GM19025 (cell line): ENCODE data around the gene NEURL1.
"Not testable (repeated sequence)": the region's sequence is repeated elsewhere in the genome, so short reads cannot be mapped to it uniquely, and the experiment has no call there.

Source experiments
- ATAC-seq: cut with Tn5 transposase; IDR thresholded peaks from one replicate; pipeline ENCODE4 v1.9.1; 2021; ENCODE audit warnings: mild to moderate bottlenecking, low read depth, moderate library complexity; ENCODE audit not compliant: unreplicated experiment

NEURL1 gene

DNA sequence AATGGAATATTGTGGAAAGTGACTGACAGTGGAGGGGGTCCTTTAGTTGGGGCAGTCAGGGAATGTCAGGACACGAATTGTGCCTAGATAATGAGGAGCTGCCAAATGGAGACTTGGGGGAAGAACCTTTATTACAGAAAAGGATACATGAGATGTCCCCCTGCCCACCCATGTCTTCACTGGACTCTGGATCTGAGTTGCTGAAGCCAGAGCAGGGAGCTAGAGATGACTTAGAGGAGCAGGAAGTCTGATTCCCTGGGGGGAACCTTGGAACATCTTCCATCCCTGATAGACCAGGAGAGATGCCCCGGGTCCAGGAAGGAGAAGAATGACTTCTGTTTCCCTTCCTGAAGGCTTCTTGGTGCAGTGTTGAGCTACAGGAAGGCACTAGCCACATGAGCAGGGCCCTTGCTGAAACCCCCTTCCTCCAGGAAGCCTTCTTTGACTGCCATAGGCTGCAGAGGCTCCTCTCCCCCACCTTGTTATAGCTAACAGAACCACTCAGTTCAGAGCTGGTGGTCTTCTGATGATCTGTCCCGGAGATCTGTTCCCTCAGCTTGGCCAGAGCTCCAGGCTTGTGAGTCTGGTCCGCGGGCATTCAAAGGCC lies 747 bp upstream of the NEURL1 start:
- ATAC-seq, result no peak

DNA sequence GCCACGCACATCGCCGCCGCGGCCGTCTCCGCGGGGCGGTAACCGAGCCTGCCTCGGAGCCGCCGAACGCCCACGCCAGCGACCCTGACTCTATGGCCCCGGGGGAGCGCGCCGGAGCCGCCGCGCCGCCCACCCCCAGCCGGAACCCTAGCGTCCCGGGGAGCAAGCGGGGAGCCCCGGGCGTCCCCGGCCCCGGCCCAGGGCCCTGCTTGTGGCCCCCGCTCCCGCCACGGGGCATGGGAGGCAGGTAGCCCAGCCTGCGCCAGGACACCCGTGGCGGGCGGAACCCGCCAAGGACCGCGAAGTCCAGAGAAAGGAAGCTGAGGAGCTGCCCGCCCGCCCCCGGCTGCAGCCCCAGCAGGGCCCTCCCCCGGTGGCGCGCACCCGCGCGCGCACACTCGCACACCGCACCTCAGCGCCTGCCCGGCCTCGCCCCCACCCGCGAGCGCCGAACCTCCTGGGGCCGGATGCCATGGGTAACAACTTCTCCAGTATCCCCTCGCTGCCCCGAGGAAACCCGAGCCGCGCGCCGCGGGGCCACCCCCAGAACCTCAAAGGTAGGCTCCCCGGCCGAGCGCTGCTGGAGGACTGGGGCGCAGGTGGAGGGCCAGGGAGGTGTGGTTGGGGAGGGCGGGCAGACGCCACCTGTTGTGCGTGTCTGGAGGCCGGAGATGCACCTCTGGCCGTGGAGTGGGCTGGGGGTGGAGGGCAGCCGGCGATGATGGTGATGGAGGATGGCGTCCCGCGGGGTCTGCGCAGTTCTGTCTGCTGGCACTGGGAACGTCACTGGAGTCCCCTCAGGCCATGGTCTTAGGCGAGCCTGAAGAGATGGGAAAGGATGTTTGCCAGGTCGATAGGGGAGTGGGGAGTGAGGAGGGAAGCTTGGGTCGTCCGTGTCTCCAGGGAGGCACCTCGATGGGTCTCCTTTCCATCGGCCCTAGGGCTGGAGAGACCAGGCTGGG lies 692 bp downstream of the NEURL1 start:
- no peak for ATAC-seq

DNA sequence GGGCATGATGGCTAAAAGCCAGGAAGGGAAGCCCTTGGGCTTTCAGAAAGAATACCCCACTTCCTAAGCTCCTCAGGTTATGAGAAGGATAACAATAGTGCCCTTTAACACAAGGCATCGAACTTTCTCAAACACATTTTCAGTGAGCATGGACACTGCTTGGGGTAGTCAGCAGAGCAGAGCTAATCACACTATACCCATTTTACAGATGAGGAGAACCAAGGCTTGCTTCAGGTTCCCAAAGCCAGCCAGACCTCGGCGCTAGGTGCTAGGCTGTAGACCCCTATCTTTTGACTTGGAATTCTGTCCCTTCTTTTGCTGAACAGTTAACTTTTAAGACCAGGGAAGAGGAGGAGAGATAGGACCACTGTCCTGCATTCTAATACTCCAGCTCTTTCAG lies 1.8 kb downstream of the NEURL1 start:
- no peak for ATAC-seq

DNA sequence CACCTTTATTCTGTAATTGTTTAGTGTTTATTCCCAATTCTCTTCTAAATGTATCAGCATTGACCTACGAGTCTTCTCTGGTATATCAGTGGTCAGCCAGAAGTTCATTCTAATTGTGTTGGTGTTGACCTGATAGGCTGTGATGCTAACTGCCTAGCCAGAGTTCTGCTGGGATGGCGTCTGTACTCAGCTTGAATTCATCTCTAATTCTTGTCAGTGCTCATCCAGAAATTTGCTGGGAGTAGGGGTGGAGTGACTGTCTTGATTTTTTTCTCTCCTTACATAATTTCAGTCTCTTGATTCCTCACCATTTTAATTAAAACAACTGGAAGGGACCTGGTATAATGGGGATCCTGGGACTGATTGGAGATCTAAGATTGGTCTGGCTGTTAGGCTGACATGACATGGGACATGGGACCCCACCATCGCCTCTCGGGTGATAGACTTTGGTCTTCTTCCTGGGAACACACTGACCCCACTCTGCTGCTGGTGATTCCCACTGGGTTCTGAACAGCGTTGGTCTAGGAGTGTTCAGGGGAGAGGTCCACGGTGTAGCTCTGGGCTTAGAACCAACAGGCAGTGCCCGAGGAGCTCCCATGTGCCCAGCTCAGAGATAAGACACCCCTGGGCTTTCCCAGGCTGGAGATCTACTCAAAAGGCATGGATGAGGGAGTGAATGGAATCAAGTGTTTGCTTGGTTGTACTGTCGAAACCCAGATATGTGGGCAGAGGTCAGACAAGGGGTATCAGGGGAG lies 3.8 kb downstream of the NEURL1 start:
- no peak for ATAC-seq

DNA sequence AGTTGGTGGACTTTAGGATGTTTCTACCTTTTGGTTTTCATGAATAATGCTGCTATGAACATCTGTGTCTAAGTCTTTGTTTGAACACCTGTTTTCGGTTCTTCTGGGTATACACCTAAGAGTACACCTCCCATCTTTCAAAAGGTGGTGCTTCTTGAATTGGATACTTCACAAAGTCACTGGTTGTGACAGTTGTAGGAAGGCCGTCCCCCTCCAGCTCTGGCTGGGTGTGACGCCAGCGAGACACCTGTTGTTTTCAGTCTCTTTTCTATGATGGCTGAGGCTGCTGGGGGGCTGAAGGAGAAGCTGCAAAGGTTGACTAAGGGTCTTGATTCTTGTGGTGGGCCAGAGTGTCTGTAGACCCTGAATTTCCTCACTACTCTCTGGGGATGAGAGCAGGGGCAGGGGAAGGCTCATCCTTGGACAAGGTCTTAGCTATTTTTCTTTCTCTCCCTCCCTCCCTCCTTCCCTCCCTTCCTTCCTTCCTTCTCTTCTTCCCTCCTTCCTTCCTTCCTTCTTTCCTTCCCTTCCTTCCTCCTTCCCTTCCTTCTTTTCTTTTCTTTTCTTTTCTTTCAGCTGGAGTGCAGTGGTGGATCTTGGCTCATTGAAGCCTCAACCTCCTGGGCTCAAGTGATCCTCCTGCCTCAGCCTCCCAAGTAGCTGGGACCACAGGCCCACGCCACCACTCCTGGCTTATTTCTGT lies 5.6 kb downstream of the NEURL1 start:
- ATAC-seq, result no peak

DNA sequence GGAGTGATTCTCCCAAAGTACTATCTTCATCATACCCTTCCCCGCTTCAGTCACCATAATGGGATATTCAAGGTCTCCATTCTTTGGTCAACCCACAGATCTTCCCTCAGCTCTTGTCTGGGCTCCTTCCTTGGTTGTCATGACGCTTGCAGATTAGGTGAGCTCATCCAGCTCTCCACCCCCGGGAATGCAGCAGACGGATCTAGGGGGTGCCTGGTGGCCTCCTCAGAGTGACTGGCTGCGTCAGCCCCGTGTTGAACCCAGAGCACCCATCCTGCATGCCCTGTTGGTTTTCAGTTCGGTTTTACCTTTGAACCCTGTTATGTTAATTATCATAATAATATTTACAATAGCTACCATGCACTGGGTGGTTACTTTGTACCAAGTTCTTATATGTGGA lies 6.4 kb downstream of the NEURL1 start:
- no peak for ATAC-seq

DNA sequence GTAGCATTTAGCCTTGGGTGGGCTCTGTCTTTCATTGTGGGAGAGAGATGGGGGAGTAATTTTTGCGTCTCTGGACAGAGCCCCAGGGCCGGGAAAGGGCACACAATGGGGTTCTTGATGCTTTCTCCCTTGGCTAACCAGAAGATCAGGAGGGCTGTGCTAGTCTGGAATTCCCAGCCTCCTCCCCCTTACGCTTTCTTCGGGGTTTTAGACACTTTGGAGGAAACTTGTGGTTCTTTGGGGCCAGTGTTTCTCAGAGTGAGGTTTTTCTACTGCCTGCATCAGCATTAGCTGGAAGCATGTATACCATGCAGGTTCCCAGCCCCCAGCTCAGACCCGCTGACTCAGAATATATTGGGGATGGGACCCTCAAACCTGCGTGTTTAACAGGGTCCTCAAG lies 7.0 kb downstream of the NEURL1 start:
- ATAC-seq, result no peak

DNA sequence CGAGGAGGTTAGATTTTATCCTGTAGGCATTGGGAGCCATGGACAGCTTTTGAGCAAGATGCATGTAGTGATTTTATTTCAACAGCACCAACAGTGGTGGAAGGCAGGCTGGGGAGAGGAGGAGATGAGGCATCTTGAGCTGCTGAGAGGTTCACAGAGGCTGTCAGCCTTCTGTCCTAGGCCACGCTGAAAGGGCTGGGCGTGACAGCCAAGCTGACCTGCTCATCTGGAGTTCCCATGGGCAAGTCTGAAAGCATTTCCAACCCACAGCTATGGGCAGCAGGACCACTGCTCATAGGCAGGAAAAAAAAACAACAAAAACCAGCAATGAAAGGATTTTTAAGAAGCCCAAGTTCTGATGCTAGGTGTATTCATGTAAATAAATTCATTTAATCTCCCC lies 7.7 kb downstream of the NEURL1 start:
- ATAC-seq, result no peak

DNA sequence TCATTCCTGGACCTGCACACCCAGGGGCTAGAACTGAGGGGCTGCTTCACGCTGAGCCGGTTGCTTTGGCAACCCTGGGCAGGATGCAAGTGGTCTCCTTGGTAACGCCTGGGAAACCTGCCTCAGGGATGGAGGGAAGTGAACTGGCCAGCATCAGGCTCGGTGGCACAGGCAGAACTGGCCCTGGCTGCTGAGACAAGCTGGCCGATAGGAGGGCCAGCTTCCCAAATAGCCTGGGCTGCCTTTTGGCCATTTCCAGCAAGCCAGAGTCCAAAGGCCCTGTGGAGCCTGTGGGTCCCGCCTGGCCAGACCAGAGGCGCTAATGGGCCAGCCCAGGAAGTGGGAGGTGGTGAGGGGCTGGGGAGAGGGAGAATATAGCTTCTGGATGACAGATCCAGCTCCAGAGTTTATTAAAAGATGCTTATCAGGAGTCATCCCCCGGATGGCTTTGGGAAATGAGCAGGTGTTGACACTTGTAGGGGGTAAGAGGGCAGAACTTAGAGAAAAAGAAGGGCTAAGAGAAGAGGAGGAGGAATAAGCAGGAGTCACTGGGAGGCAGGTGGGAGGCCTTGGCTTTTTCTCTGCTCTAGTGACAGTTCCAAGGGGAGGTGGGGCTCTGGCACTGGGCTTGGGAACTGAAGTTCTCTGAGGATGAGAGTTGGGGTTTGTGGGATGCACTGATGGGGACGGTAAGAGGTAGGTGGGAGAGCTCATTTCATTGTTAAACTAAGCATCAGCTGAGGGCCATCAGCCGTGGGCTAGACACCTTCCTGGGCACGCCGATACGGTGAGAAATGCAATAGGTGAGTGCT lies 9.6 kb downstream of the NEURL1 start:
- no peak for ATAC-seq

DNA sequence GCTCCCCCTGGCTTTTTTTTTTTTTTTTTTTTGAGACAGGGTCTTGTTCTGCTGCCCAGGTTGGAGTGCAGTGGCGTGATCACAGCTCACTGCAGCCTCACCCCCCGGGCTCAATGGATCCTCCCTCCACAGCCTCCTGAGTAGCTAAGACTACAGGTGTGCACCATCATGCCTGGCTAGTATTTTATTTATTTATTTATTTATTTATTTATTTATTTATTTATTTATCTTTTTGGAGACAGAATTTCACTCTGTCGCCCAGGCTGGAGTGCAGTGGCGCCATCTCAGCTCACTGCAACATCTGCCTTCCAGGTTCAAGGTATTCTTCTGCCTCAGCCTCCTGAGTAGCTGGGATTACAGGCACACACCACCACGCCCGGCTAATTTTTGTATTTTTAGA lies 10.3 kb downstream of the NEURL1 start:
- ATAC-seq, result not testable (repeated sequence)

DNA sequence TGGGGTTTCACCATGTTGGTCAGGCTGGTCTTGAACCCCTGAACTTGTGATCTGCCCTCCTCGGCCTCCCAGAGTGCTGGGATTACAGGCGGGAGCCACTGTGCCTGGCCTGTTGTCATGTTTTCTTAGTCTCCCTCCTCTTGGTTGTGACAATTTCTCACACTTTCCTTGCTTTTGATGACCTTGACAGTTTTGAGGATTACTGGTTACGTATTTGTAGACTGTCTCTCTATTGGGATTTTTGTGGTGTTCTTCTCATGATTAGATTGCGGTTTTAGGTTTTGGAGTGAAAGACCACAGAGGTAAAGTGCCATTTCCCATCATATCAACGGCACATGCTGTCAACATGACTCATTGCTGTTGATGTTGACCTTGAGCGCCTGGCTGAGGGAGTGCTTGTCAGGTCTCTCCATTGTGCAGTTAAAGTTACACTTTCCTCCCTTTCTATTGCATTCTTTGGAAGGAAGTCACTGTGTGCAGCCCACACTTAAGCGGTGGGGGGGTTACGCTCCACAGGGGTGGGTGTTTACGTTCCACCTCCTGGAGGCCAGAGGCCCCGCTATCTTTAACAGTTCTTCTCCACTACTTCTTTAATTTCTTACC lies 10.8 kb downstream of the NEURL1 start:
- no peak for ATAC-seq

DNA sequence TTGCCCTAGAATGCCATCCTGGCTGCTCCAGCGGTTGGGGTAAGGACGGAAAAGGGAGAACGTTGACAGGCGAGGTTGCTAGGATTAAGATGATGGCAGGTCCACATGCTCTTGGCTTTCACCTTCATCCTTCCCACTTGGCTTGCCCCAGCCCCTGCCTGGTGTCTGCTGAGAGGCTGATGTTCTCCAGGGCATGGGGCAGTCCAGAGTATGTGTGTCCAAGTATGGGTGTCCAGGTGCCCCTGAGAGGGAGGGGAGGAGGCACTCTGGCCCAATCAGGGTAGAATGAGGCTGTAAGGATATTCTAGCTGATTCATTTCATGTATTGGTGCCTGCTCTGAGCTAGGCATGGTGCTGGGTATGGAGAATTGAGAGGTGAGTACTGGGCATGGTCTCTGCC lies 12.6 kb downstream of the NEURL1 start:
- ATAC-seq, result no peak

DNA sequence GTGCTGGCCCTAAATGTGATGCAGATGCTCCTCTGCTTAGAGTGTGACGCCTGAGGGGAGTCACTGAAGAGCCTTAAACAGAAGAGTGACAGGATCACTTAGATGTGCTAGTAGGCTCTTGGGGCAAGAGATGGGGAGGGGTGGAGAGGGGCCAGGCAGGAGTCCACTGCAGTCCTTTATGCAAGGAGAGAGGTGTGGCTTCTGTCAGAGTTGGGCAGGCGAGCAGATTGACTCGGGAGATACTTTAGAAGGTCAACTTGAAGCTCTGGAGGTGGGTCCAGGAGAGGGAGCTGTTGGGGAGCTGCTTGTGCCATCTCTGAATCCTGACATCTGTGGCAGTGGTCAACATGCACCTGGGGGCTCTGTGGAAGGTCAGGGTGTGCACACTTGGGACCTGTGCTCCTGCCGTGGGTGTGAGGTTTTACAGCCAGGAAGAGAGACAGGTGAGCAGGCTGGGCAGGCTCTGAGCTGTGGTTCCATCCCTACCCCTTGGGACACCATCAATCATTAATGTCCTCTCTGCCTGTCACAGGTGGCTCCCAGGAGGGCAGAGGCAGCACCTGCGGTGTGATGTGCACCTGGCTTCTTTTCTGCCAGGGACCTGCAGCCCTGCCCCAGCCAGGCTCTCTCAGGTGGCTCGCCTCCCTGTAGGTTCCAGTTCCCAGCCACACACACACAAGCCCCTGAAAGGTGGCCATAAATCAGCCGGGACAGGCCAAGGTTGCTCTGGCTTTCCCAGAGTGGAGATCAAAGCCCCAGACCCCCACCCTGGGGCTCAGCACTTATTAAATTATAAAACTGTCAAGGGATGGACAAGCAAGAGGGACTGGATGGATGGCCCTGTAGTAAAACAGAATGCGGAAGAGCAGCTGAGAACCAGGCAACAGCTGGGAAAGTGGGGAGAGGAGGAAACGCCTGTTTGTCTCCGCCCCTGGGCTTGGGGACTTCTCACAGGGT lies 14.0 kb downstream of the NEURL1 start:
- no peak for ATAC-seq

DNA sequence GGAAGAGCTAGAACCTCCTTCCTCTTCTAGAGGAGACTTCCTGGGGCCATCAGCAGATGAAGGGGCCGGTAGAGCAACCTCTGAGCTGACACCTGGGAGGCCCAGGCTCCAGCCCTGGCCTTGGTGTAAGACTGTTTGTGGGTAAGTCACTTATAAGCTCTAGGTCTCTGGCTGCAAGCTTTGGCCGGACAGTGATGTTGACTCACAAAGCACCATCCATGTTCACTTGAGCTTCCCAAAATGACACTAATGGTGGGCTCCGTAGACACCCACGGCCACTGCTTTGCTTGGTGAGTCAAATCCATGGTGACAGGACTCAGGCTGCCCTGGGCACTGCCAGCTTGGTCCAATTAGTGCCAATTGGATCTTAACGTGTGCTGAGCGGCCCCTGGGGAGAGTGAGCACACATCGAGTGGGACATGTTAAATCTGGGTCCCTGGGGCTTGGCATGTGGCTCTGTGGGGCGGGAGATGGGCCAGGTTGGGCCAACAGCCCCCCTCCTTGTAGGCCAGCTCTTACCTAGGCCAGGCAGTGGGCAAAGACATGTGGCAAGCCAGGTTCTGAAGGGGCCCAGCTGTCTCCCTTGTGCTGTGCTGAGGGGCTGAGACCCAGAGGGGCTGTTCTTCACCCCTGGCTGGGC lies 16.7 kb downstream of the NEURL1 start:
- ATAC-seq, result no peak

DNA sequence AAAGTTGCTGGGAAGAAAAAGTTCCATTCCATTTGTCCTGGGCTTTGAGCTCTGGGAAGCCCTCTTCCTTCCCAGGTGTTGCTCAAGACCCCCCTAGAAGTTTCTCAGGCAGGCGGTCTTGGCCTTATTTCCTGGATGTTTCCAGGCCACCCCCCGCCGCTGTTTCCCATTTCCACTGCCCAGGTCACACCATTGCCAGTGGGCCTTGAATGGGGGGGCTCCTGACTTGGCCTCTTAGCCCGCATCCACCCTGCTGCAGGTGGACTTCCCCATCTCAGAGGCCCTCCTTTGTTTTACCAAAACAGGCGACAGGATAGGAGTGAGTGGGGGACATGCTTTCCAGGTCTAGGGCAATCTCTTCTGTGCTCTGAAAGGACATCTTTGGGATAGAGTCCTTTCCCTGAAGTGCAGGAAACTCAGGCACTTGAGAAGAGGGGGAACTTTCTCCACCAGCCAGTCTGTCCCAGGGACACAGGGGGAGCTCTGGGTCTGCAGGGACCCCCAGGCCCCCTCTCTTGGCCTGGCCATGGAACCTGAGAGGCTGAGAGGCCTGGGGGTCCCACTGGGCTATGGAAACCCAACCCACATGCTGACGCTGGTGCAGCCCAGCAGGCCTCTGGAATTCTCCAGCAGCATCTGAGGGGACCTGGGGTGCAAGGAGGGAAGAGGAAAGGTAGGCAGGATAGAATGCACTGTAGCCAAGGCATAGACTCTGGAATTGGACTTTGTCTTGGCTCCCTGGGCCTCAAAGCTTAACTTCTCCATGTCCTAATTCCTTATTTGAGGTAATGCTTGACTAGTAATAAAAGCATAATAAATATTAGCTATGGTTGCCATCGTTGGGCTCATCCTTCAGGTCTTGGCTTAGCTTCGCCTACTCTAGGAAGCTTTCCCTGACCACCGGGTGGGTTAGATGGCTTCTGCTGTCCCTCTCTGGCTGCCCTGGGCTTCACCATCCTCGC lies 17.6 kb downstream of the NEURL1 start:
- ATAC-seq, result no peak

DNA sequence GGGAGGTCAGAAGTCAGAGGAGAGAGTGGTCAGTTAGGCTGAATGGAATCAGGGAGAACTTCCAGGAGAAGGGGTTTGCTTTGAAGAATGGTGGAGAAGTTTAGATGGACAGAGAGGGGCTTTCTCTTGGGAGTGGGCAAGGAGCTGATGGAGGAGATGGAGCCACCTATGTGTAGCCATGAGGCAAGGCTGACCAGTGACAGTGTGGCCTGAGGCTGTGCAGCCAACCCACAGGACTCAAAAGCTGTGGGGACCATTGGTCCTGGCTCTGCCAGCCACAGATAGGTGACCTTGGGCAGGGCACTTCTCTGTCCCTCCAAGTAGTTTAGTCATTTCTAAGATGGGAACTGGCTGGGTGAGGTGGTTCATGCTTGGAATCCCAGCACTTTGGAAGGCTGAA lies 18.7 kb downstream of the NEURL1 start:
- no peak for ATAC-seq
